CD1c-positive myeloid dendritic cell (primary cell): ENCODE data around the gene SIPA1L3.
"Not testable (repeated sequence)": the region's sequence is repeated elsewhere in the genome, so short reads cannot be mapped to it uniquely, and the experiment has no call there.

Source experiments
- DNase-seq: peaks from one replicate; pipeline ENCODE4 v3.0.0-alpha.2; 2016; ENCODE audit errors: extremely low spot score

Gene SIPA1L3

DNA sequence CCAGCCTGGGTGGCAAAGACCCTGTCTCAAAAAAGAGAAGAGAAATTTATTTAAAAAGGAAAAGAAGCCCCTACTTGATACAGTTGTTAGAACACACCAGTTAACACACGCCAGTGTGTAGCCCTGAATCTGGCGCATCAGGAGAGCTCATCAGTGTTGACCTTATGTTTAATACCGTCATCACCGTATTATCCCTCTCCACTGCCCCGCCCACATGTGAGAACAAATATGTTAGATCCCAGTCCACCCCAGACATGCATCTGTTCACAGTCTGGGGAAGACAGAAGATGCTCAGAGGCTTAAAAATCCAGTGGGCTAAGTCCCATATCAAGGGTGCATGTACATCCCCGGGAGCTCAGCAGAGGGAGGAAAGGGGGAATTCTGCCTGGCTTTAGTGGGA, 161.8 kb downstream of the SIPA1L3 start:
- DNase-seq, result no peak

DNA sequence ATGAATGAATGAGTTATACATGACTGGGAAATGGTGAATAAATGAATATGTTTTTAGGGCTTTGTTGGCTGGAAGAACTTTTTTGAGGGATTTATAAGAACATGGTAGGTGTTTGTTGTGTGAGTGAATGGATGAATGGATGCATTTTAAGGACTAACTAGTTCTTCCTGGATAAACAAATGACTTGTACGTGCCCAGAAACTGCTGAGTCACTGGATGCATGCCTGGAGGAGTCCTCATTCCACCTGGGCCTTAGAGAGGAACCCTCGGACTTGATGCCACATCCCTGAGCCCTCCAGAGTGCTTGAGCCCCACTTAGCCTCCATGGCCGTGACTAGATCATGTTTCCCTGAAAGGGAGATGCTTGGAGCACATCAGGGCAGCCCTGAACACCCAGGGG, 163.6 kb downstream of the SIPA1L3 start:
- DNase-seq, result no peak

DNA sequence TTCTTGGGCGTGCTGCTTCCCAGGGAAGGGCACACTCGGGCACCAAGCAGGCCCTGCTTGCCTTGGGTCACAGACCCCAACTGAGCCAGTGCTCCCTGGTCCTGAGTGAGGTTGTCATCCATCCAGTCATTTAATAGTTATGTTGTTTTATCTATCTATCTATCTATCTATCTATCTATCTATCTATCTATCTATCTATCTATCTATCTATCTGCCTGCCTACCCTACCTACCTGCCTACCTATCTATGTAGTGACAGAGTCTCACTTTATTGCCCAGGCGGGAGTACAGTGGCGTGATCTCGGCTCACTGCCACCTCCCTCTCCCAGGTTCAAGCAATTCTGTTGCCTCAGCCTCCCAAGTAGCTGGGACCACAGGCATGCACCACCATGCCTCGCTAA, 164.0 kb downstream of the SIPA1L3 start:
- DNase-seq, result not testable (repeated sequence)

DNA sequence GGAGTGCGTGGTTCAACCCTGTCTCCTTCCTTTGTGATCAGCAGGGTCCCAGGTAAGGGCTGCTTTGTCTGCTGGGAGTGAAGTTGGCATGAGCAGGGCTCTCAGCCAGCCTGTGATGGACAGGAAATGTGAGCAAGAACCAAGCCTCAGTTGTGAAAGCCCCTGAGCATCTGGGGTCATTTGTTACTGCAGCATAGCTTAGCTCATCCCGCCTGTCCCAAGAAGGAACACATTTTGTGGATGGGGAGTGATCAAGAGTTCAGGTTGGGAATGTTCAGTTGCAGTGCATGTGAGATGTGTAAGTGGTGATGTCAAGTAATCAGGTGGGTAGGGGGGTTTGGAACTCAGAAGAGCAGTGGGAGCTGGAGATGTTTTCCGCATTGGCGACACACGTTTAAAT, 164.6 kb downstream of the SIPA1L3 start:
- no peak for DNase-seq

DNA sequence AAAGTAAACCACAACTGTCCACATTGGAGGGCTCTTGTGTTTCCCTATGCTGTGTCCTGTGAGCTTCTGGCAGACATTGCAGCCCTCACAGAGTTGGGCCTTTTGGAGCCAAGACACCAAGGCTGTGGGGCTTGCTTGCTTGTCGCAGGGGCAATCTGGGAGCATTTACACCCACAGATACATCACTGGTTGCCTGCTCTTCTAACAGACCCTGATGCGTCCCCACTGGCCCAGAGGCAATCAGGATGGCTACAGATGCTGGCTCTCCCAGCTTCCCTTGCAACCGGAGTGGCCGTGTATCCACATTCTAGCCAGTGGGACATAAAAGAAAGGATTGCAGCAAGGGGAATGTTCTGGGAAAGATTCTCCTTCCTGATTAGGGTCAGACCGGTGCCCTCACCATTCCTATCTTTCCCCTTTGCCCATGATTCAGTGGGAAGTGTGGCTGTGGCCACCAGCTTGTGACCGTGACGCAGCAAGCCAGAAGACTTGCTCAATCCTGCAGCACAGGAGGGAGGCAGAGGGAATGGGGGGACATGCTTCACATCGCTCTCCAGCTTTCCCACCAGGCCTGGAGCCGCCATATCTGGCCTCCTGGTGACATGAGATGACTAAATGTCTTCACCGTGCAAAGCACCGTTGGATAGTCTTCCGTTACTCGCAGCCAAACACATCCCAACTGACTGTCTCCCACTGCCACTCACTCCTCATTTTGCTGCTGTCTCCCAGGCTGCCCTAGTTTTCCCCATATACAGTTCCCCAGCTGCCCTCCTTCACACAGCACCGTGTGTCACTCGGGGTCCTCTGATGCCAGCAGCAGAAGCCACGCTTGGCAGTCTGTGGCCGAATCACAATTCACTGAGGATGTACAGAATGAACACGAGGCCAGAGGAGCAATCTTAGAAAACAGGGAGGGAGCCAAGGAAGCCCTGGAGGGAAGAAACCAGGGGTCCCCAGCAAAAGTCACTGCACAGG, 166.1 kb downstream of the SIPA1L3 start:
- DNase-seq, result peak; percentile 7

DNA sequence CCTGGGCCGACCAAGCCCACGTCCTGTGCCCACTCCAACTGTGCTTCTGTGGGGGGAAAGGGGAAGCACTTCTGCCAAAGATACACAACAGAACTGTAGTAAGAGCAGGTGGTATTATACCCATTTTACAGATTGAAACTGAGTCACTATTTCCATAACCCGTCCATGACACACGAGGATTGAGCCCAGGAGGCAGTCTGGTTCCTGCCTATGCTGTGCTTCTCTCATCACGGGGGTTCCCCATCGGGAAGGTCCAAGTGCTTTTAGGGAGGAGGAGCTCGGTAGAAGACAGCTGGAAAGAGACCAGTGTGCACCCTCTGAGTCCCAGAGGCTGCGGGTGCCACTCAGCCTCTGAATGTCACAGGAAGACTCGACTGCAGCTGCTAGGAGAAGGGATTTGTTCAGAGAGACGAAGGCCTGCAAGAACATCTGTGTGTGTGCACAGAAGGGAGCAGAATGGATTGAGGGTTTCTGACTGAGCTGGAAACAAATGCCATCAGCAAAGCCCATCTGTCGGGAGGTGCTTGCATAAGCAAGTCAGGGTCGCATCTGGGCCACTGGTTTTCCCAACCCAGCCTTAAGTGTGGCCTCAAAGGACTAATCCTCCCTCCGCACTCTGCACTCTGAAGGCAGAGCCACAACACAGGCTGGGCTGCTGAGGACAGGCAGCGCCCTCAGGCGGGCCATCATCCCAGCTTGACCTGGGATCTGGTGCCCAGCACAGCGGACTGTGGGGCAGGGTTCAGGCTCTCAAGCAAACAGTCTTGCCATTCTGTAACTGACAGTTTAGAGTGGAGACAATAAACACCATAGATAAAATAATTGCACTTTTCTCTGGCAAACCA, 167.1 kb downstream of the SIPA1L3 start:
- DNase-seq, result no peak

DNA sequence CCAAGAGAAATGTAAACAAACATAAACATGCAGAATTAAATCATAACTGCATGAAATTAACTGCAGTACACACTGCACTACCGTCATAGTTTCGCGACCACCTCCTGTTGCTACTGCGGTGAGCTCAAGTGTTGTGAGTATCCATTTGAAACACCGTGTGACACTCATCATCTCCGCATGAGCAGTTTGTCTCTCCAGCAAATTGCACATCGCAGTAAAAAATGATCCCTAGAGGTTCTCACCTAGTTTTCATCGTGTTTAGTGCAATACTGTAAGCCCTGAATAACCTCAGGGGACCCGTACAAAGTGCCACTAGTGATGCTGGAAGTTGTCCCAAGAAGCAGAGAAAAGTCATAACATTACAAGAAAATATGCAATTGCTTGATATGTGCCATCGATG, 169.3 kb downstream of the SIPA1L3 start:
- no peak for DNase-seq

DNA sequence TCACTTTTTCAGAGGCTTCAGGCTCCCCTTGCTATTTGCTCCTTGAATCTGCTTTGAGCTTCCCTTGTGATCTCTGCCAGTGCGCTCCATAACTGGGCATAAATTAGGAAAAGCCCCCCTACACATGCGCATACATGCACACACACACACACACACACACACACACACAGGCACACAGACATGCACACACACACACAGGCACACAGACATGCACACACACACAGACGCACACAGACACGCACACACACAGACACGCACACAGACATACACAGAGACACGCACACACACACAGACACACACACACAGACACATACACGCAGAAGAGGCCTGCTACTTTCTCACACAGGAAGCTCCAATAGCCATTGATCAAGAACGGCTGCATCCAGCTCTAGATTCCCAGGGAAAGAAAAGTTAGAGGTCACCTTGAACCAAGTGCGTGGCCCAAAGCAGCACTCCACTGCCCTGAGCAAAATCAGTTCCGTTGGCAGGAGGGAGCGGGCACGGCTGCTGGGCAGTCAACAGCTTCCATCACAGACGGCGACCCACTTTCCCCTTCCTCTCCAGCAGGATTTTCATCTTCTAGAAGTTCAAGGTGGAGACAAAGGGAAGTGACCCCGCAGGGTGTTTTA, 171.4 kb downstream of the SIPA1L3 start:
- no peak for DNase-seq

DNA sequence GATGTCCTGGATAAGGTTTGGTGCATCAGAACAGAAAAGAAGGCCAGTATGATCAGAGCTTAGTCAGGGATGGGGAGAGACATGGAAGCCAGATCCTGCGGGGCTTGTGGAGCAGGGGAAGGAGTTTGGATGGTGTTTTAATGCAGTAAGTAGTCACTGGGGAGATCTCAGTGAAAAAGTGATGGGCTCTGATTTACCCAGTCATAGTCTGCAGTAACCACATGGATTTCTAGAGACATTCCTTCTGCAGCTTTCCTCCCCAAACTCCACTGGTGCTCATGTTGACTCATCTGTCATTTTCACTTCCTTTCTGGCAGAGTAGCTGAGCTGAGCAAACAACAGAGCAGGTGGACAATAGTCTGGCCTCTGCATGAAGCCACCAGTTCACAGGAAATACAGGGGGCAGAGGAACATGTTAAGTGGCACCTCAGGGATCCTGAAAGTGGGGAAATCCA, 172.9 kb downstream of the SIPA1L3 start:
- DNase-seq, result peak; percentile 67

DNA sequence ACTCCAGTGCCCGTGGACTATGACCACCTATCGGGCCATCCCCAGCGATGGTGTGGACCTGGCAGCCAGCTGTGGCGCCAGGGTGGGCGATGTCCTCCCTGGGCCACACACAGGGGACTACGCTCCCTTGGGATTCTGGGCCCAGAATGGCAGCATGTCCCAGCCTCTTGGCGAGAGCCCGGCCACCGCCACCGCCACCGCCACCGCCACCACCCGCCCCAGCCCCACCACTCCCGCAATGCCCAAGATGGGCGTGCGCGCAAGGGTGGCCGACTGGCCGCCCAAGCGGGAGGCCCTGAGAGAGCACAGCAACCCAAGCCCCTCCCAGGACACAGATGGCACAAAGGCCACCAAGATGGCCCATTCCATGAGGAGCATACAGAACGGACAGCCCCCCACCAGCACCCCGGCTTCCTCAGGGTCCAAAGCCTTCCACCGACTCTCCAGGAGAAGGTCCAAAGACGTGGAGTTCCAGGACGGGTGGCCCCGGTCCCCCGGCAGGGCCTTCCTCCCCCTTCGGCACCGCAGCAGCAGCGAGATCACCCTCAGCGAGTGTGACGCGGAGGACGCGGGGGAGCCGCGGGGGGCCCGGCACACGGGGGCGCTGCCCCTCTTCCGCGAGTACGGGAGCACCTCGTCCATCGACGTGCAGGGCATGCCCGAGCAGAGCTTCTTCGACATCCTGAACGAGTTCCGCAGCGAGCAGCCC, 174.7 kb downstream of the SIPA1L3 start:
- no peak for DNase-seq

DNA sequence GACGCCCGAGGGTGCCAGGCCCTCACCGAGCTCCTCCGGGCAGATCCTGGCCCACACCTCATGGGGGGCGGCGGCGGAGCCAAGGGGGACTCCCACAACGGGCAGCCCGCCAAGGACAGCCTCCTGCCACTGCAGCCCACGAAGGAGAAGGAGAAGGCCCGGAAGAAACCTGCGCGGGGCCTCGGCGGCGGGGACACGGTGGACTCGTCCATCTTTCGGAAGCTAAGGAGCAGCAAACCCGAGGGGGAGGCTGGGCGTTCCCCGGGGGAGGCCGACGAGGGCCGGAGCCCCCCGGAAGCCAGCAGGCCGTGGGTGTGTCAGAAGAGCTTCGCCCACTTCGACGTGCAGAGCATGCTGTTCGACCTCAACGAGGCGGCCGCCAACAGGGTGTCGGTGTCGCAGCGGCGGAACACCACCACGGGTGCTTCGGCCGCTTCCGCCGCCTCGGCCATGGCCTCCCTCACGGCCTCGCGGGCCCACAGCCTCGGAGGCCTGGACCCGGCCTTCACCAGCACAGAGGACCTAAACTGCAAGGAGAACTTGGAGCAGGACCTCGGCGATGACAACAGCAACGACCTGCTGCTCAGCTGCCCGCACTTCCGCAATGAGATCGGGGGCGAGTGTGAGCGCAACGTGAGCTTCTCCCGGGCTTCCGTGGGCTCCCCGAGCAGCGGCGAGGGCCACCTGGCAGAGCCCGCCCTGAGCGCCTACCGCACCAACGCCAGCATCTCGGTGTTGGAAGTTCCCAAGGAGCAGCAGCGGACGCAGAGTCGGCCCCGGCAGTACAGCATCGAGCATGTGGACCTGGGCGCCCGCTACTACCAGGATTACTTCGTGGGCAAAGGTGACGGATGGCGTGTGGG, 175.5 kb downstream of the SIPA1L3 start:
- no peak for DNase-seq

DNA sequence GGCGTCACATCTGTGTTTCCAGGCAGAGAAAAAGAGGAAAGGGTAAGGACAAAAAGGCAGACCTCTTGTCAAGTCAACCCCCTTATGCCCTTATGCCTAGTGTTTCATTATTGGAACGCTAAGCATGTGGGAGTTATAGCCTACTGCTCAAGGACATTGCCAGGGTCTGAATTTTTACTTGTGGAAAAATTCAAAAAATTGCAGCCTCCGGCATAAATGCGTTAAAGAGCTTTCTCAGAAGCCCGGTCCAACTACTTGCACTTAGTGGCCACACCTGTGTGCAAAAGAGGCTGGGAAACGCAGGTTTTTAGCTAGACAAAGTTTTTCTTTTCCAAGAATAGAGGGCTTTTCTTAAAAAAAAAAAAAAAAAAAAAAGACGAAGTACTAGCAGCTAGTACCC, 177.2 kb downstream of the SIPA1L3 start:
- DNase-seq, result no peak

DNA sequence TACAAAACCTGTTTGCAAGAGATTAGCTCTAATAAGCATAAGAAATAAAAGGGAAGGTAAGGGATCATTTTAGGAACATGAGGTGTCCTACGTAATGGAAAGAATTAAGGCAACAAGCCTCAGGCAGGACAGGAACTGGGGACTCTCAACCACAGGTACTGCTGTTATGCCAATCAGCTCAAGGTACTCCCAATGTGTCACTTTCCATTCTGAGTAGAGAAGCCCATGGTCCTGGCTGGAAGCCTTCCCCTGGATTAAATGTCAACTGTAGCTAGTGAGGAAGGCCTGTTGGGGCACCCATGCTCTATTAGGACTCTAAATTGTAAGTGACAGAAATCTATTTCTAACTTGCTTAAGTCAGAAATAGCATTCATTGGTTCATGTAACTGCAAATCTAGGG, 182.4 kb downstream of the SIPA1L3 start:
- no peak for DNase-seq

DNA sequence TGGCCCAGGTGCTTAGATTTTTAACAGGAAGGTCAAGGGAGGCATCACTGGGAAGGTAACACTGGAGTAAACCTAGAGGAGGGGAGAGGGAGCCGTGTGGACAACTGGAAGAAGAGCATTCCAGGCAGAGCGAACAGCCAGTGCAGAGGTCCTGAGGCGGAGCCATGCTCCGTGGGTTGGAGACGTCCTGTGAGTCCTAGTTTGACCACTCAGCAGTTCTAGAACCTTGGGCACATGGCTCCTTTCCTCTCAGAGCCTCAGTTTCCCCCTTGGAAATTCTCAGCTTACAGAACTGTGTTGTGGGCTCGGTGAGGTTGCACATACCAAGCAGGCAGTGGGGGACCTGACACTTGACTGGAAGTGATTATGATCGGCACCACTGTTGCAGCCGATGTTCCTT, 186.1 kb downstream of the SIPA1L3 start:
- DNase-seq, result no peak

DNA sequence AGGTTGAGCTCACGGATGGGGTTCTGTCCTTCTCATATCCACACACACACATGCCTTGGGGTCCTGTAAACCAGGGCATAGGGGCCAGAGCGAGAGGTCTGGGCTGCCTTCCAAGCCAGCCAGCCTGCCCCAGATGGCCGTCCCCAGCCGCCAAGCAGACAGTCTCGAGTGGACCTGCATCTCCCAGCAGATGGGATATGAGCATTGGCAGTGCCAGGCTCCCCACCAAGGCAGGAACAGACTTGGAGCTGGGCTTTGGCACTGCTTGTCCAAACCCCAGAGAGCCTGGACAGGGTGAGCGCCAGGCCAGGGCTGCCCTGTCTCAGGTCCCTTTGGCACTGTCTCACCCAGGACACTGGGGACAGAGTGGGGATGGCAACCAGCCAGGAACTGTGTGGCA, 186.6 kb downstream of the SIPA1L3 start:
- no peak for DNase-seq

DNA sequence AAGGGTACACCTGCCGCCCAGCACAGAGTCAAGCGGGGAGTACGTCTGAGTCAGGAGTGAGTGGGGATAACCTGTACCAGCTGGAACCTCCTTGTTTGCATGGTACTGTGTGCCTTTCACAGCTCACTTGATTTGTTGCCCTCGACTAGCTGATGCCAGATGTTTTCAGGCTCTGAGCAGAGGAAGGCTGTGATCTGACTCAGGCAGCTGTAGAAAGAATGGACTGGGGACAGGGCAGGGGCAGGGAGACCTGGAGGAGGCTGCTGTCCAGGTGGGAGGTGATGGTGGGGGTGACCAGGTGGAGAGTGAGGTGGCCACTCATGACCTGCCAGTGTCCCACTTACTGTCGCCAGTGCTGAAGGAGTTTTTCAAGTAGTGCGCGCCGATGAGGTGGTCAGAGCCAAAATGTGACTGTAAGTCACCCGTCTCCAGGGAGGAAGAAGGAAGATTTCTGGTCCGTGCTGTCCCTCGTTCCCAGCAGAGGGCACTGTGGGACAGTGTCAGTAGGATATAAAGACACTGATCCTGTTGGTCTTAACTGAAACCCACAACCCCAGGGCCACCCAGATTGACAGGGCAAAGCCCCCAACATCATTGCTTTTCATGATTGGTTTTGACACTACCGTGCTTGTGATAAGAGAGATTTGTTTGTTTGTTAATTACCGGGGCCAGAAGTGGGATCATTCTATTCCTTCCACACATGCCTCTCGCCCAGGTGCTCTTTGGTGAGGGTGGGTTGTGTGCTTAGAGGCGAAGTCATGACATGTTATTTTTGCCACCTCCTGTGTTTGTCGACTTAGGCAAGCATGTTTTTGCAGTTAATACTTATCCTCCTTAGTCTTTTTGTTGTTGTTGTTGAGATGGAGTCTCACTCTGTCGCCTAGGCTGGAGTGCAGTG, 188.7 kb downstream of the SIPA1L3 start:
- DNase-seq, result peak; percentile 65

DNA sequence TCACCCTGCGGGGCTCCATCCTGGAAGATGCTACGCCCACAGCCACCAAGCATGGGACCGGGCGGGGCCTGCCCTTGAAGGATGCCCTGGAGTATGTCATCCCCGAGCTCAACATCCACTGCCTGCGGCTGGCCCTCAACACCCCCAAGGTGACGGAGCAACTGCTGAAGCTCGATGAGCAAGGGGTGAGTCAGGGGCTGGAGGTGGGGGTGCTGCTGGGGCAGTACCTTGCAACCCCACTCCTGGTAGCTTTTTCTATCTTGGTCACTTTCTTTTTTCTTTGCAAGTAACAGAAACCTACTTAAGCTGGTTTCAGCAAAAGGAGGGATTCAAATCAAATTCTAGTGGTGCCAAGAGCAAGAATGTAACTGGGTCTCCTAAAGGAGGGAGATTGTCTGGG, 193.0 kb downstream of the SIPA1L3 start:
- no peak for DNase-seq

DNA sequence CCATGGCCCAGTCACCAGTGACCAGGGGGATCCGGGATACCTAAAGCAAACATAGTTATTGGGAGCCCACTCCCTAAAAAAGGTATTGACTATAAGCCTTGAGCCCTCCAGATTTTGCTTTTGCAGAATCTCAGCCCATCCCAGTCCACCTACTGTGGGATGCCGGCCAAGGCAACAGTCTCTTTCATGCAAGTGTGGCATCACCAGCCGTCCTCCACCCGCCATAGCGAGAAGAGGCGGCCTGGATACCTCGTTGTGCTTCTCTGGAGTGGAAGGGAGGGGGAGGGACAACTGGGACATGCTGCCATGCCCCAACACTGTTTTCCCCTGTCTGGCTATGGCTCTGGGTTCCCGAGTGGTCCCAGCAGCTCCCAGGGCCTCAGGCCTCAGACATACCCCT, 193.6 kb downstream of the SIPA1L3 start:
- no peak for DNase-seq

DNA sequence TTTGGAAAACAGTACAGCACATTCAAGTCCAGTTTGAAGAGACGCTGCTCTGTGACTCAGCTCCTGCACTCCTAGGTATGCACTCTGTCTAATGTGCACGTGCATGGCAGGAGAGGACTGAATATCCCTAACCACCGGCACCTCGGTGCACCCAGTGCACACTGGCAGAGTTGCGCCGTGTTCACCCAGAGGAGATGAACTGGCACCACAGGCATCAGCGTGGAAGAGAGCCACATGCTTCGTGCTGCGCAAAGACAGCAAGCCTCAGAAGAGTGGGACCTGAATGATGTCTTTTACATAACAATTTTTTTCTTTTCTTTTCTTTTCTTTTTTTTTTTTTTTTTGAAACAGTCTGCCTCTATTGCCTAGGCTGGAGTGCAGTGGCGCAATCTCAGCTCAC, 194.7 kb downstream of the SIPA1L3 start:
- no peak for DNase-seq

DNA sequence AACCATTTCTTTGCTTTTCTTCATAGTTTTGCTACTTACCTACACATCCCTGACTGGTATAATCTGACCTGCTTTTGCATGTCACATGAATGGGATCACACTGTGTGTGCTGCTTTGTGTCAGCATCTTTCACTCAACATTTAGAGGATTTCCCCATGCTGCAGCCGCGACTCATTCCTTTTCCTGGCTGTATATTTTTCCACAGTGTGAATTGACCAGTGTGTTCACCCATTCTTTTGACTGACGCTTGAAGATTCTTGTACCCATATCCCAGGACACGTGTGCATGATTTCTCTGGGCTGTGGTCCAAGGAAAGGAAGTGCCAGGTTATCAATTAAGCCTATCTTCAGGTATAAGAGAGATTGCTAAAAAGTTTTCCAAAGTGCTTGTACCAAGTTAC, 198.6 kb downstream of the SIPA1L3 start:
- DNase-seq, result no peak
